Astrocyte of the hippocampus (primary cell): ENCODE measurements around the gene TMEM208.

Experiments
- DNase-seq: peaks from one replicate; pipeline ENCODE4 v3.0.0; 2011; ENCODE audit warnings: low read depth, low spot score

TMEM208 gene

GRCh38 chr16:67191995-67192681, 34.8 kb upstream of the TMEM208 start, which contains the start of gene E2F4:
Gene E2F4, plus strand, starts transcription at chr16:67192155. Its CDS starts 73 bp downstream, at chr16:67192228.
- peak; percentile 97 for DNase-seq

- DNase-seq, result no peak
Measured at GRCh38 chr16:67192781-67193361, 34.1 kb upstream of the TMEM208 start.

GRCh38 chr16:67193536-67193935, 33.4 kb upstream of the TMEM208 start:
- DNase-seq, result no peak

GRCh38 chr16:67194260-67194659, 32.7 kb upstream of the TMEM208 start:
- no peak for DNase-seq

- DNase-seq, result no peak
Measured at GRCh38 chr16:67195676-67196075, 31.3 kb upstream of the TMEM208 start.

GRCh38 chr16:67196881-67197280, 30.0 kb upstream of the TMEM208 start:
- DNase-seq, result no peak

GRCh38 chr16:67197704-67198103, 29.2 kb upstream of the TMEM208 start:
- no peak for DNase-seq

GRCh38 chr16:67198238-67198734, 28.6 kb upstream of the TMEM208 start:
- peak; percentile 65 for DNase-seq

GRCh38 chr16:67199011-67199807, 27.7 kb upstream of the TMEM208 start, which contains the start of gene ELMO3:
Gene ELMO3, plus strand, starts transcription at chr16:67199131. Its CDS starts 196 bp downstream, at chr16:67199327.
- DNase-seq, result no peak

GRCh38 chr16:67199808-67200198, 27.1 kb upstream of the TMEM208 start:
- DNase-seq, result no peak

GRCh38 chr16:67200491-67200890, 26.4 kb upstream of the TMEM208 start:
- DNase-seq, result no peak

GRCh38 chr16:67201411-67202345, 25.3 kb upstream of the TMEM208 start:
- DNase-seq, result no peak

GRCh38 chr16:67202426-67202825, 24.5 kb upstream of the TMEM208 start:
- no peak for DNase-seq

GRCh38 chr16:67202956-67203493, 23.9 kb upstream of the TMEM208 start:
- DNase-seq, result no peak

GRCh38 chr16:67204076-67204475, 22.9 kb upstream of the TMEM208 start:
- no peak for DNase-seq

GRCh38 chr16:67206129-67206837, 20.6 kb upstream of the TMEM208 start:
- DNase-seq, result no peak

- no peak for DNase-seq
Measured at GRCh38 chr16:67206838-67207248, 20.1 kb upstream of the TMEM208 start.

- peak; percentile 67 for DNase-seq
Measured at GRCh38 chr16:67207249-67208091, 19.5 kb upstream of the TMEM208 start.

GRCh38 chr16:67208154-67208896, 18.6 kb upstream of the TMEM208 start:
- DNase-seq, result no peak
